NCI-H146 treated with DMSO at 0.1 percent for 48 hours (cell line): ENCODE results near the gene APOD.
"Not testable (repeated sequence)": the region's sequence is repeated elsewhere in the genome, so short reads cannot be mapped to it uniquely, and the experiment has no call there.

ENCODE experiments used
- DNase-seq: peaks from one replicate; lab custom pipeline; 2025; ENCODE audit not compliant: unreplicated experiment; lab: John Stamatoyannopoulos, UW

Gene APOD

DNA sequence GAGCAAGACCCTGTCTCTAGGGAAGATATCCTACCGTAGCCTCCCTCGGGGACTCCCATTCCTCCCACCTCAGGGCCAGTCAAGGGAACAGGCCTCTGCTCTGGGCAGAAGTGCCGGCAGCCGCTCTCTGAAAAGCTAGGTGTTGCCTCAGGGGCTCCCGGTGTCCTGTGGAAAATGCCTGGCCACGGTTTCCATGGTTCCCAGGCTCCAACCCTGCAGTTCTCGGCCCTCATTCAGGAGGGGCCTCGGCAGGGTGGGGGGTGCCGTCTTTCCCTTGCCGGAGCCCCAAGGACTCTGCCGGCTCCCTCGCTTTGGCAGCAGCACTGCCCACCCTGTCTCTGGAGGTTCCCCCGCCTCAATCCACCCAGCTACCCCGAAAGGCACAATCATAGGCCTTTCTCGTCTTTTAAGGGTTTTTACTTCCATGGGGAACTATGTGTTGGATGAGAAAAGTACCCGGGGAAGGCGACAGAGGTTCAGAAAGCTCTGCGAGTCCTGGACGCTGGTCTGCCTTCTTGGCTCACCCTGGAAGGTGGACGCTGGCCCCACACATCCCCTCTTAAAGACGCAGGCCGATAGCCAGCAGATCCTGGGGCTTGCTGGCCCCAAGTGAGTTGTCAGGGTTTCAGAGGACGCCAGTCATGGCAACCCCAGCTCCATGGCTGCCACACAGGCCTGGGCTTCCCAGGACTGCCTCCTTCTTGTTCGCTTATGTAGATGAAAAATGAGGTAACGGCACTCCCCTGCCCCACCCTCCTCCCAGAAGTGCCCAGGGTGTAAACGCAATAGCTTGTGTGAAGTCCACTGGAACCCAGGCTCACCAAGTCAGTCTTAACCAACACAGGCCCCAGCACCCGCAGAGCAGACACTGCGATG lies 34.3 kb upstream of the APOD start:
- DNase-seq = not testable (repeated sequence)

DNA sequence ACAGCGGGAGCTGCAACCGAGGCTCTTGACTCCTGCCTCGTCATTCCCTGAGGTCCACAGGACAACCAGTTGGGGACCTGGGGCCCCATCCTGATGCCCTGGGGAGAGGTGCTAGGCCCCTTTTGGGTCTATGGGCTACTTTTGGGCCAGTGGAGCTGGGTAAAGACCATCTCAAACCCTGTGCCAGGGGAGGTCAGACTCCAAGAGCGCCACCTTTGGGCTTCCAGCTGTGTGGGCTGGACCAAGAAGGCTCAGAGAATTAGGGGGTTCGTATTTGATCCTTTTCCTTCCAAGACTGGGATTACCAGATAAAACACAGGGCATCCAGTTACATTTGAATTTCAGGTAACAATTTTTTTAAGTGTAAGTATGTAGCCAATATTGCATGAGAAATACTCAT lies 33.4 kb upstream of the APOD start:
- DNase-seq = not testable (repeated sequence)

DNA sequence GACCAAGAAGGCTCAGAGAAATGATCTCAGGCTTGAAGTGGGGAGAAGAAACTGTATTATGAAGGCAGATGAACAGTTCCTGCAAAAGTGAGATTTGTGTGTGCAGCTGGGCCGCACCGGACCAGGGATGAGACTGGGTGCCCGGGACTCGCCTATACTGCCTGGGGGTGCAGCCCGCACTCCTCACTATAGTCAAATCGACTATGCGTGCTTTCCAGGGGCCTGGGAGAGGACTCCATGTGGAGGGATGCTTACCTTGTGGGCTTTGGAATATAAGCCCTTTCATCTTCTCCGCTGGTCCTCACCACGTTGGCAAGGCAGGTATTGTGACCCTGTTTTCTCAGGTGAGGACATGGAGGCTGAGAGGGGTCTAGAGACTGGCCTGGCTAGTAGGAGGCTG lies 32.9 kb upstream of the APOD start:
- no peak for DNase-seq

GRCh38 chr3:195615952-195616537 lies 32.3 kb upstream of the APOD start:
- not testable (repeated sequence) for DNase-seq

DNA sequence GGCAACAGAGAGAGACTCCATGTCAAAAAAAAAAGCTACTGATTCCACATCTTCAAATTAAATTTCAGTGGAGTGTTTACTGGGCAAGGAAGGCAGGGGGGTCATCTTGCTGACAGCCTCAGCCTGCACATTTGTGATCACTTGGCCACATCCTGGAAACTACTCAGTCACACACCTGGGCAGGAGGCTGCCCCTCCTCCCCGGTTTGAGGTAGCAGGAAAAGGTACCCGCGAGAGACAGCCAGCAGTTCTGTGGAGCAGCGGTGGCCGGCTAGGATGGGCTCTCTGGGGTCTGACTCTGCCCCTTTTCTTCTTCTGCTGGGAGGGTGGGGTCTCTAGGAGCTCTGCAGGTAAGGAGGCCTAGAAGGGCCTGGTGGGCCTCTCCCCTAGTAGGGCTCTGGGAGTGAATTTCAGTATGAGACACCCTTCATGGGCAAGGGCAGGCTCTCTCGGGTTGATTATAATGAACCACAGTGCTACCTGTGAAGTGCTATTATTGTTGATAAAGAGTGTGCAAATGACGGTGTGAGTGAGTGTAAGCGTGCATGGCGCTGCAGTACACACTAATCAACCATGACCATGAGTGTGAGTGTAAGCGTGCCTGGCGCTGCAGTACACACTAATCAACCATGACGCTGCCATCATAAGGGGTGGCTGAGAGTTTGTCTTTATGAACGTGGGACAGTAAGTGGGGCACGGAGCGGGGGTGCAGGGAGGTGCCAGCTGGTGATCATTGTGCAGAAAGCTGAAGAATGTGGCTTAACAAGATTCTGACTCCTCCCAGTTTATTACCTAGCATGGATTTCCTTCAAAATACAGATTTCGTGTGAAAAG lies 31.1 kb upstream of the APOD start:
- DNase-seq = not testable (repeated sequence)

DNA sequence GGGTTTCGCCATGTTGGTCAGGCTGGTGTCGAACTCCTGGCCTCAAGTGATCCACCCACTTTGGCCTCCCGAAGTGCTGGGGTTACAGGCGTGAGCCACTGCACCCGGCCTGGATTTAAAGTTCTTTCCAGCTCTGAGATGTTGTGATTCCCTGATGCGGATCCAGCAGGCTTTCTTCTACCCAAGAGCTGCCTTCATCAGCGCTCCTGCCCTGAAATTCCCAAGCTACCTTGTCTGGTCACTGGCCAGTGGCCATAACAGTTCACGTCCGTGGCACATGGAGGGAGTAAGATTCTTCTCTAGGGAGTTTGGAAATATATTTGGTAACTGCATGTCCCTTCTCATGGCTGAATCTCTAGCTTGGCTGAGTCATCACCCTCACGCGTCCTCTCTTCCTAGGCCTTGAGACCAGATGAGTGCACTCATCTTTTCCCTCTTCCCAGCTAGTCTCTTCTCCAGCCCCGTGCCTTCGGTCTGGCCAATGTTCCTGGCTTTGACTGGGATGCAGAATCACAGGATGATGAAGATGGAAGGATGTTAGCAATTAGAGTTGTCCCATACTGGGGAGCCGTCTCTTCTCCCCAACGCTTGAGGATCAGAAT lies 29.8 kb upstream of the APOD start:
- DNase-seq = no peak

- no peak for DNase-seq
Observed at GRCh38 chr3:195612075-195612800, 28.5 kb upstream of the APOD start.

DNA sequence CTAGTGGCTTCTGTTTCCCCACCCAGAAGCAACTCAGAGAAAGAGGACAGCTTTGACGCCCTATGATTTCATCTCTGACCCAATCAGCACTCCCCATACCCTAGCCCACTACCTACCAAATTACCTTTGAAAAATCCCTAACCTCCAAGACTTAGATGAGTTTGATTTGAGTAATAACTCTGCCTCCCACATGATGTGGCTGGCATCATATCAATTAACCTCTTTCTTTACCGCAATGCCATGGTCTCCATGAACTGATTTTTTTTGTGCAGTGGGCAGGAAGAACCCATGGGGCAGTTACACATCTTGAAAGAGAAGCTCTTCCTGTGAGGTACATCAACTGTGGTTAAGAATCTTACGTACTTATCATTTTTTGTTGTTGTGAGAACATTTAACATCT lies 25.5 kb upstream of the APOD start:
- DNase-seq = no peak

DNA sequence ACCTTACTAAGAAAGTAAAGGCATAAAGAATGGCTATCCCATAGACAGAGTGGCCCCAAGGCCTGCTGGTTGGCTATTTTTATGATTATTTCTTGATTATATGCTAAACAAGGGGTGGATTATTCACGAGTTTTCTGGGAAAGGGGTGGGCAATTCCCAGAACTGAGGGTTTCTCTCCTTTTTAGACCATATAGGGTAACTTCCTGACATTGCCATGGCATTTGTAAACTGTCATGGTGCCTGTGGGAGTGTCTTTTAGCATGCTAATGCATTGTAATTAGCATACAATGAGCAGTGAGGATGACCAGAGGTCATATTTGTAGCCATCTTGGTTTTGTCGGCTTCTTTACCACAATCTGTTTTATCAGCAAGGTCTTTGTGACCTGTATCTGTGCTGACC lies 18.0 kb upstream of the APOD start:
- DNase-seq = not testable (repeated sequence)

- no peak for DNase-seq
Observed at GRCh38 chr3:195601382-195601781, 17.6 kb upstream of the APOD start.

DNA sequence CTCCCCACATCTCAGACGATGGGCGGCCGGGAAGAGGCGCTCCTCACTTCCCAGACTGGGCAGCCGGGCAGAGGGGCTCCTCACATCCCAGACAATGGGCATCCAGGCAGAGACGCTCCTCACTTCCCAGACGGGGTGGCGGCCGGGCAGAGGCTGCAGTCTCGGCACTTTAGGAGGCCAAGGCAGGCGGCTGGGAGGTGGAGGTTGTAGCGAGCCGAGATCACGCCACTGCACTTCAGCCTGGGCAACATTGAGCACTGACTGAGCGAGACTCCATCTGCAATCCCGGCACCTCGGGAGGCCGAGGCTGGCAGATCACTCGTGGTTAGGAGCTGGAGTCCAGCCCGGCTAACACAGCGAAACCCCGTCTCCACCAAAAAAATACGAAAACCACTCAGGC lies 16.2 kb upstream of the APOD start:
- DNase-seq = not testable (repeated sequence)

- not testable (repeated sequence) for DNase-seq
Observed at GRCh38 chr3:195599516-195599915, 15.8 kb upstream of the APOD start.

GRCh38 chr3:195597848-195598247 lies 14.1 kb upstream of the APOD start:
- no peak for DNase-seq

DNA sequence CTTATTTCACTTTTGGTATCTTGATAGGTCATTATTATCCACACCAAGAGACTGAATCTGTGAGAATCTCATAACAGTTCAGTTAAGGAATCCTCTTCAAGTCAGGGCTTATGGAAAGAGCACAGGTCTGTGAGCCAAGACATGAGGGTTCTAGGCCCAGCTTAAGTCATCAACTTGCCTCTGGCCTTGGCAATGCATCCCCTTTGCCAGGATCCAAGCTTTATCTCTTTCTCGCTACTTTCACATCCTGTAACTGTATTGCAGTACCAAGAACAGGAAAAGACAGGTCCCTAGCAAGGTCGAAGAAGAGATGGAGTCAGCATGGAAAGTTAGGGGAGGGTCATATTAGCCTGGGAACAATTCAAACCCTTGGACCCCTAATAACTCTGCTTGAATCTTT lies 13.5 kb upstream of the APOD start:
- DNase-seq = no peak

GRCh38 chr3:195596765-195597171 lies 13.0 kb upstream of the APOD start:
- no peak for DNase-seq

GRCh38 chr3:195595785-195596531 lies 12.2 kb upstream of the APOD start:
- no peak for DNase-seq

DNA sequence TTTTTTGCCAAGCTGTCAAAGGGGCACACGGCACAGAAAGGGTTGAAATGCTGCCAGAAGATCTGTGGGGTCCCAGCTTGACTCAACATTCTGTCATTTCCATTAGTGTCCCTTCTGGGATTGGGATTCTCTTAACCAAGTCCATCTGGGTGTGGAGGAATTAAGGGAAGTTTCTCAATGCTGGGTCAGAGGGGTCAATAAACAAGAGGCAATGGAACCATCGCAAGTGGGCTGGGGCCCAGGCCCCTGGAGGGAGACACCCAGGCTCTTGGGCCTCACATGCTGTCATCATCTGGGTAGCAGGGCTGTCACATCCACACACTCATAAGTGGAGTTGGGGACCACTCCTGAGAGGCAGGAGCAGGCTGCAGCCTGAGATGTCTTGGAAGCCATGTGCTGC lies 8.1 kb upstream of the APOD start:
- DNase-seq = no peak

GRCh38 chr3:195591220-195591619 lies 7.5 kb upstream of the APOD start:
- DNase-seq = no peak

GRCh38 chr3:195590381-195590780 lies 6.6 kb upstream of the APOD start:
- DNase-seq = not testable (repeated sequence)

DNA sequence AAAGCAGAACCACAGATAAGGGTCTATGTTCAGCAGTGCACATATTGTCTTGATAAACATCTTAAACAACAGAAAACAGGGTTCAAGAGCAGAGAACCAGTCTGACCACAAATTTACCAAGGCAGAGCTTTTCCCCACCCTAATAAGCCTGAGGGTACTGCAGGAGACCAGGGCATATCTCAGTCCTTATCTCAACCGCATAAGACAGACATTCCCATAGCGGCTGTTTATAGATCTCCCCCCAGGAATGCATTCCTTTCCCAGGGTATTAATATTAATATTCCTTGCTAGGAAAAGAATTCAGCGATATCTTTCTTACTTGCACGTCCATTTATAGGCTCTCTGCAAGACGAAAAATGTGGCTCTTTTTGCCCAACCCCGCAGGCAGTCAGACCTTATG lies 6.1 kb upstream of the APOD start:
- not testable (repeated sequence) for DNase-seq
